DND-41 (cell line): ENCODE data around the gene ASIC5.

Source experiments
- ATAC-seq: fragments of 200-7000 bp; cut with Tn5 transposase; 3 replicates; pipeline ENCODE4 v1.9.1; 2021; ENCODE audit warnings: low read depth; ENCODE audit not compliant: insufficient read depth
- DNase-seq: peaks from one replicate; pipeline ENCODE4 v3.0.0-alpha.2; 2020
- H2AFZ ChIP-seq: 2 replicates; pipeline ENCODE4 v1.6.0; 2012; ENCODE audit warnings: low read depth, low read length
- H3K27ac ChIP-seq: 2 replicates; pipeline ENCODE4 v1.5.1; 2012; ENCODE audit warnings: low read length, inconsistent platforms
- H3K27me3 ChIP-seq: fragments of 200-600 bp; sonication (generic); 2 replicates; pipeline ENCODE4 v1.6.0; 2012; ENCODE audit warnings: low read length, mild to moderate bottlenecking, inconsistent platforms; ENCODE audit not compliant: insufficient read depth, poor library complexity
- H3K36me3 ChIP-seq: 2 replicates; pipeline ENCODE4 v1.5.1; 2012; ENCODE audit warnings: low read length, inconsistent platforms; ENCODE audit not compliant: insufficient read depth
- H3K4me1 ChIP-seq: 2 replicates; pipeline ENCODE4 v1.5.1; 2012; ENCODE audit warnings: mild to moderate bottlenecking, low read length; ENCODE audit not compliant: insufficient read depth
- H3K4me2 ChIP-seq: 2 replicates; pipeline ENCODE4 v1.6.0; 2012; ENCODE audit warnings: mild to moderate bottlenecking, moderate library complexity, low read length, inconsistent platforms; ENCODE audit not compliant: insufficient read depth
- H3K4me3 ChIP-seq, 2 experiments: fragments of 200-600 bp in 1 of 2; shearing (Covaris generic) in 1 of 2; 2 replicates each; pipeline ENCODE4 v1.5.1; 2012 to 2016; ENCODE audit warnings: inconsistent platforms in 2 of 2, low read length in 2 of 2, mild to moderate bottlenecking in 2 of 2, low read depth in 1 of 2, moderate library complexity in 1 of 2
- H3K79me2 ChIP-seq: 2 replicates; pipeline ENCODE4 v1.6.0; 2012; ENCODE audit warnings: low read length, inconsistent platforms; ENCODE audit not compliant: insufficient read depth
- H3K9ac ChIP-seq: 2 replicates; pipeline ENCODE4 v1.6.0; 2012; ENCODE audit warnings: low read depth, mild to moderate bottlenecking, inconsistent platforms, low read length, moderate library complexity
- H3K9me3 ChIP-seq: 2 replicates; pipeline ENCODE4 v1.5.1; 2012; ENCODE audit warnings: low read length, moderate library complexity, mild to moderate bottlenecking, inconsistent platforms; ENCODE audit not compliant: insufficient read depth, severe bottlenecking
- H4K20me1 ChIP-seq: 2 replicates; pipeline ENCODE4 v1.6.0; 2012; ENCODE audit warnings: low read length; ENCODE audit not compliant: insufficient read depth
- CTCF ChIP-seq: IDR thresholded peaks from 2 replicates; pipeline ENCODE4 v1.5.1; 2012; ENCODE audit warnings: borderline replicate concordance, low read length, moderate library complexity, mild to moderate bottlenecking; ENCODE audit not compliant: poor library complexity, severe bottlenecking; ENCODE audit errors: extremely low read depth
- EZH2 ChIP-seq: IDR thresholded peaks from 3 replicates; pipeline ENCODE4 v1.6.1; 2012; ENCODE audit warnings: borderline replicate concordance, low read depth, mild to moderate bottlenecking, moderate library complexity, low read length, inconsistent platforms; ENCODE audit not compliant: severe bottlenecking

ASIC5 gene

GRCh38 chr4:155789982-155790381 lies 76.1 kb downstream of the ASIC5 start:
- no peak overlapping the region for H3K4me2 ChIP-seq

GRCh38 chr4:155789391-155789790 lies 76.7 kb downstream of the ASIC5 start:
- TF ChIP-seq EZH2: no peak
- TF ChIP-seq CTCF: no peak
- Histone ChIP-seq H3K4me3 (no peak overlapping the region), H3K79me2 (no peaks in the 10 kb centered on the region), H2AFZ (no peak overlapping the region), H3K4me1 (no peaks in the 10 kb centered on the region), H3K27ac (no peak overlapping the region), H3K4me2 (no peak overlapping the region), H3K9me3 (no peaks in the 10 kb centered on the region), H4K20me1 (no peaks in the 10 kb centered on the region), H3K36me3 (peaks cover 31% of the 10 kb centered on the region), H3K27me3 (no peaks in the 10 kb centered on the region), H3K9ac (no peak overlapping the region)
- DNase-seq (no peak), ATAC-seq (no peak)

More at GRCh38 chr4:155789982-155790381, 76.1 kb downstream of the ASIC5 start:
- TF ChIP-seq CTCF: no peak
- no peak for TF ChIP-seq EZH2
- Histone ChIP-seq H4K20me1 (no peaks in the 10 kb centered on the region), H3K9ac (no peak overlapping the region), H2AFZ (no peak overlapping the region), H3K4me1 (no peaks in the 10 kb centered on the region), H3K79me2 (no peaks in the 10 kb centered on the region), H3K27ac (no peak overlapping the region), H3K36me3 (peaks cover 36% of the 10 kb centered on the region), H3K4me3 (no peak overlapping the region), H3K27me3 (no peaks in the 10 kb centered on the region), H3K9me3 (no peaks in the 10 kb centered on the region)
- DNase-seq: no peak
- no peak for ATAC-seq

- H3K4me2 ChIP-seq: no peak overlapping the region
- H3K4me3 ChIP-seq: no peak overlapping the region
- H2AFZ ChIP-seq: no peak overlapping the region
- ATAC-seq (peak; percentile 95), DNase-seq (peak; percentile 35)
- peaks cover 20% of the 10 kb centered on the region for H3K36me3 ChIP-seq
- no peak overlapping the region for H3K27ac ChIP-seq
- H3K9ac ChIP-seq: no peak overlapping the region
- no peaks in the 10 kb centered on the region for H3K4me1 ChIP-seq
- H3K27me3 ChIP-seq: no peaks in the 10 kb centered on the region
- H4K20me1 ChIP-seq: no peaks in the 10 kb centered on the region
- no peaks in the 10 kb centered on the region for H3K79me2 ChIP-seq
- TF ChIP-seq CTCF (peak; percentile 80), EZH2 (no peak)
- H3K9me3 ChIP-seq: no peaks in the 10 kb centered on the region
Measured at GRCh38 chr4:155787113-155787710, 78.9 kb downstream of the ASIC5 start.

- Histone ChIP-seq H3K27me3 (no peaks in the 10 kb centered on the region), H4K20me1 (no peaks in the 10 kb centered on the region), H3K4me2 (no peak overlapping the region), H3K9ac (no peak overlapping the region), H2AFZ (no peak overlapping the region), H3K4me1 (no peaks in the 10 kb centered on the region), H3K9me3 (no peaks in the 10 kb centered on the region), H3K36me3 (peaks cover 19% of the 10 kb centered on the region), H3K27ac (no peak overlapping the region), H3K79me2 (no peaks in the 10 kb centered on the region), H3K4me3 (no peak overlapping the region)
- DNase-seq (no peak), ATAC-seq (no peak)
- no peak for TF ChIP-seq CTCF
Measured at GRCh38 chr4:155785828-155786227, 80.2 kb downstream of the ASIC5 start.
